Measurements from ENCODE around the gene ABCA2.

Gene ABCA2

DNA sequence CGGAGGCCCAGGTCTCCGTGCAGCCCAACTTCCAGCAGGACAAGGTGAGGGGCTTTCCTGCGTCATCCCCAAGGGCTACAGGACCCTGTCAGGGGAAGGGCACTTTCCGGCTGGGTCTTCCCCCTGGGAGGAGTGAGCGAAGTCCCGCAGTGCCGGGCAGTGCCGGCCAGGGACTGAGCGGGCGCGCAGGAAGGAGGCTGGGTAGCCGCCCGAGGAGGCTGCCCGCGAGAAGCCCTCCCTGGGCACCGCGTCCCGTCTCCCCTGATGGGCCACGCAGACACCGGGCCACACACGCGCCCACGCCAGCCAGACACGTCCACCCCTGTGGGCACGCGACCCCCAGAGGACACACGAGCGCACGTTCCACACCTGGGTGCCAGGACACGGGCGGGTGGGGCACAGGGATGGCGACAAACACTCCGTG lies 50.4 kb downstream of the ABCA2 start:
- DNase-seq = no peak

DNA sequence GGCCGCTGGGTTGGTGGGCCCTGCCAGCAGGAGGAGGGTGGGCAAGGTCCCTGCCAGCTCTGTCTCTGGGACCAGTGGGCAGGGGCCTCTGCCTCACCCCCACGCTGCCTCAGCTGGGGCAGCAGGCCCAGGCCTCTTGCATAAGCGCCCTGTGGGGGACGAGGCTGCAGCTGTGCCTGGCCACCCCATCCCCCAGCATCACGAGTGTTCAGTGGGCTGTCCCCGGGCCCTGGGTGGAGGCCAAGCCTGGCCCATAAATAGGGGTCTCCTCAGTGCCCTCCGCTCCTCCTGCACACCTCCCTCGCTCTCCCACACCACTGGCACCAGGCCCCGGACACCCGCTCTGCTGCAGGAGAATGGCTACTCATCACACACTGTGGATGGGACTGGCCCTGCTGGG lies 50.8 kb downstream of the ABCA2 start, which contains the start of gene PTGDS:
PTGDS (plus strand) TSS at position 282 of the 400 bp plus-strand sequence; CDS start at position 357, 75 bp downstream.
- DNase-seq = peak; percentile 91 to 95

DNA sequence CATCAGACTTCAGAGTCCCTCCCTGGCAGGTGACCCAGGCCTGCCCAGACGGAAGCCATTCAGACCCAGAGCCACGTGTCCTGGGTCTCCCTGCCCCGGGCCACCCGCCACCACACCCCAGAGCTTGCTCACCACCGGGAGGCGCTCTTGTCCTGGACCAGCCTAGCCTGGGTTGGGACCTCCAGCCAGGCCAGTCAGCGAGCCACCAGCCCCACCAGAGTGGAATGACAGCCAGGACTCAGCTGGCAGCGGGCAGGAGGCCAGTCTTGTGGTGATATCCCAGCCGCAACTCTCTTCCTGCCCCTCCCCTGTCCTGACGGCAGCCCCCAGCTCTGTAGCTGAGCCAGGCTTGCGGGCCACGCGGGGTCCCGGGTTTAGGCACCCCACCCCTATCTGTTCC lies 52.4 kb downstream of the ABCA2 start:
- DNase-seq = peak; percentile 36 to 83

DNA sequence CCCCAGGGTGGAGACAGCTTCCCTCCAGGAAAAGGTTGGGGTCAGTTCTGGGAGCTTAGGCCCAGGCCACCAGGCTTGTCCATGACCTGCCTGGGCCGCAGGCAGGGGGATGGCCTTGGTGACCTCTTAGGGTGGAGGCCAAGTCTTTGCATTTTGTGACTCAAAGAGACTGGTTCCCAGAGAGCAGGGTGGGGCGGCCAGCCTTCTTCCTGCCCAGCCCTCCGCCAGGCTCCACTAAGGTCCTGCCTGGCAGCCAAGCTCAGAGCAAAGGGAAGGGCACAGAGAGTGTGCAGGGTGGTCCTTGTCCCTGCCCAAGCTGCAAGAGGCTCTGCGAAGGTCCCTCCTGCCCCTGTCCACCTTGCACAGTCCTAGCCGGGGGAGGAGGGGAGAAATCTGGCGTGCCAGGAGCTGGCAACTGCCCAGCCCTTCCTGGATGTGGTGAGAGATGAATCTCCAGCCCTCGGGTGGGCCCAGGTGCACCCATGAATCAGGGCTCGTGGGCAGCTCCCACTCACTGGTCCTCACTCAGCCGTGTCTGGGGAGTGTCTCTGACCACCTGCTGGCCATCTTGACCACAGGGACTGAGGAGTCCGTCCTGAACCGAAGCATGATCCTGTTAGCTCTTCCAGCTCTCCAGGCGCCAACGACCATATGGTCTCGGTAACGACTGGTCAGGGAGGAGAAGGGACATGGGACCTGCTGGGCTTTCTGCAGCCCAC lies 53.1 kb downstream of the ABCA2 start:
- no peak for DNase-seq

GRCh38 chr9:136973618-136974617 lies 54.1 kb downstream of the ABCA2 start:
- DNase-seq = no peak

GRCh38 chr9:136972743-136973142 lies 55.3 kb downstream of the ABCA2 start:
- DNase-seq = no peak

DNA sequence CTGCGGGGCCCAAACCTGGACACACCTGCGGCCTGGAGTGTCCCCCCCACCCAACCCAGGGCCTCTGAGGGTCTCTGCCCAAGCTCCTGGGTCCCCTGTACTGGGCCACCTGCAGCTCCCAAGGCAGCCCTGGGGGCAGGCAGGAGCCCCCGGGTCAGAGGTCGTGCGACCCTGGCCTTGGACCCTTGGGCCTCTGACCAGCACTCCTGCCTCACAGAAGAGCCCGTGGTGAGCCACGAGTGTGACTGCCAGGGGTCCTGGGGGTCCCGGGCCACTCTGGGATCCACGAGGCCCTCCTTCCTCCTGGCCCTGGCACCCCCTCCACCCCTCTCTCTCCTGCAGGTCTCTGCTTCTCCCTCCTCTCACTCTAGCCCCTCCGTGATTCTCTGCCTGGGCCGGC lies 55.7 kb downstream of the ABCA2 start:
- no peak for DNase-seq

DNA sequence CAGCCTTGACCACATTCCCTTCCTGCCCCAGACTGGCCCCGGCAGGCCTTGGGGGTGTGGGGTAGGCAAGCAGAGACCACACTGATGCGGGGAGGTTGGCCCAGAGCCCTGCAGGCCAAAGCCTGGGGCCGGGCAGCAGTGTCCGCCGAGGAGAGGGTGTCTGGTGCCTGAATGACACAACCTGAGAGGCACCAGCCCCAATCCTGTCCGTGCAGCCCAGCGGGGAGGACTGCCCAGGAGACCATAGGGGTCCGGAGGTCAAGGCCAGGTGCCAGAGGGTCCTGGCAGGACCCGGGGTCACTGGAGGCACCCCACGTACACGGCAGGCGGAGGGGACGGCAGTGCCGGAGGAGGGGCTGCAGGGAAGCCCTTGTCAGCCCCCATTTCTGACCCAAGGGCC lies 56.3 kb downstream of the ABCA2 start:
- no peak for DNase-seq

GRCh38 chr9:136970361-136970760 lies 57.7 kb downstream of the ABCA2 start:
- DNase-seq = no peak

DNA sequence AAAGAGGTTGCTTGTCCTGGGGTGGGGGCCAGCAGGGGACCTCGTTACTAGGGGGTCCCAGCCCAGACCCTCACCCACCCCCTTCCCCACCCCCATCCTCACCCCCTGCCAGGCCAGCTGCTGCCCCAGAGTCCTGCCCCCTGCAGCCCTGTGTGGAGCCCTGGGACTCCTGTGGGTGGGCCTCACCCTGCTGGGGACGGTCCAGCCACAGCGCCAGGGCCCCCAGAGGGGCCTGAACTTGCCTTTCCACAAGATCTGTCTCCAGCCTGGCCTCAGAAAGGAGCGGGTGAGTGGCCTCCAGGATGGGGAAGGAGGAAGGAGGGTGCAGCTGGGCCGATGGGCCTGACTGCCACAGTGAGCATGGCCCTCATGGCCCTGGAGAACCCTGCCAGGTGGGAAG lies 58.3 kb downstream of the ABCA2 start:
- no peak for DNase-seq

- DNase-seq = no peak
Measured at GRCh38 chr9:136969150-136969549, 58.9 kb downstream of the ABCA2 start.

GRCh38 chr9:136968333-136969127 lies 59.5 kb downstream of the ABCA2 start:
- no peak for DNase-seq

GRCh38 chr9:136965771-136966484 lies 62.1 kb downstream of the ABCA2 start:
- peak; percentile 57 to 88 for DNase-seq

DNA sequence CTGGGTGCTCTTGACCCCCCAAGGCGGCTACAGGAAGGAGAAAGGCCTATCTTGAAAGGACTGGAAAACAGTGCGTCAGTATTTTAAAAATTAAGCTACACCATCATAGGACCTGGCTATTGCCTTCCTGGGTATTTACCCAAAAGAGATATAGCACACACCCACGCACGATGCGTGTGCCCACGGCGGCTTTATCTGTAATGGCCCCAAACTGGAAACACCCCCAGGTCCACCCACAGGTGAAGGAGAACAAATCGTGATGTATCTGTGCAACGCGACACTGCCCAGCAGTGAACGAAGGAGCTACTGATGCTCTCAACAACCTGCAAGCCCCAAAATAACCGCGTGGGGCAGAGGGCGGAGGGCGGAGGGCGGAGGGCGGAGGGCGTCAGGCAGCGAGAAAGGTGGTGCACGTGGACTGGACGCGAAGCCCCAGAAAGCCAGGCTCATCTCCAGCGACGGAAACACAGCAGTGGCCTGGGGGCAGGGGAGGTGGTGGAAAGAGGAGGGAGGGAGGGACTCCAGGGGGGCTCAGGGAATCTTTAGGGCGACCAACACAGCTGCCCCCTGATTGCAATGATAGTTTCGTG lies 63.1 kb downstream of the ABCA2 start:
- DNase-seq = no peak

- DNase-seq = no peak
Measured at GRCh38 chr9:136964171-136964689, 63.8 kb downstream of the ABCA2 start.

DNA sequence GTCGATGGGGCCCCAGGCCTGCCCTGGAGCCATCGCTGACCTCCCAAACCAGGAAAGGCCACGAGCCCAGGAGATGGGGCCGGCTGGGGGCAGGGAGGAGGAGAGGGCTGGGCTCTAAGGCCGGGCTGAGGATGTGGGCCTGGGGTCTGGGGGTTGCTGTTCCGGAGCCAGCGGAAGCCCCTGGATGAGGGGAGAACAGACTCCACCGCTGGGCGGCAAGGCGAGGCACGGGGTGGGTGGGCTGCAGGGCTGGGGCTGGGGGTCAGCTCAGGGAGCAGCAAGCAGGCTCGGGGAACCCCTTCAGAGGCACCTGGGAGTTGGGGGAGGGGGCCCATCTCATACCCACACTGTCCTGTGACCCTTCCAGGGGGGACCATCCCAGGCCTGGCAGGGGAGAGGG lies 64.3 kb downstream of the ABCA2 start:
- no peak for DNase-seq

GRCh38 chr9:136963341-136963740 lies 64.7 kb downstream of the ABCA2 start:
- no peak for DNase-seq

DNA sequence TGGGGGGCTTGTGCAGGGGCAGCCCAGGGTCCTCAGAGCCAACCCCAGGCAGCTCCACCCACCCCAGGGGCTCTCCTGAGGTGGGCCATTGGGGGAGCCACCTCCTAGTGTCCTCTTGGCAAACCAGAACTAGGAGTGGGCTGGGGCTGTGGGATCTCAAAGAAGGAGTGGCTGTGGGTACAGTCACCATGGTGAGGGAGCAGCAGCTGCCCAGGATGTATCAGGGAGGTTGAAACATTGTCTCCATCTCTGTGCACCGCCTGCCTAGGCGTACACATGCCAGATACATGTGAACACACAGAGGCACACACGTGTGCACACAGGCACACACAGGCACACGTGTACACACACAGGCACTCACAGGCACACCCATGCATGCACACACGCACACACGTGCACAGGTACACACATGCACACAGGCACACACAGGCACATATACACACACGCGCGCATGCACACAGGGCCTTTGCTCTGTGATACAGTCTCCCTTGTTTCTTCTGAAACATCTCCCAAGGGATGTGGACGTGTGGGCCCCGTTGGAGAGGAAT lies 65.3 kb downstream of the ABCA2 start:
- DNase-seq = no peak

DNA sequence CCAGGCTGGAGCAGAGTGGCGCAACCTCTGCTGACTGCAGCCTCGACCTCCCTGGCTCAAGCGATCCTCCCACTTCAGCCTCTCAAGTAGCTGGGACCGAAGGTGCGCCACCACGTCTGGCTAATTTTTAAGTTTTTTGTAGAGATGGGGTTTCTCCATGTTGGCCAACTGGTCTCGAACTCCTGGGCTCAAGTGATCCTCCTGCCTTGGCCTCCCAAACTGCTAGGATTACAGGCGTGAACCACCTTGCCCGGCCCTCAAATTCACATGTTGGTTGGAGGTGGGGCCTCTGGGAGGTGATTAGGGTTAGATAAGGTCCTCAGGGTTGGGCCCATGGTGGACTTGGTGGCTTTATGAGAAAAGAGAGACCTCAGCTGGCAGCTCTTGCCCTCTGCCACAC lies 65.9 kb downstream of the ABCA2 start:
- no peak for DNase-seq

DNA sequence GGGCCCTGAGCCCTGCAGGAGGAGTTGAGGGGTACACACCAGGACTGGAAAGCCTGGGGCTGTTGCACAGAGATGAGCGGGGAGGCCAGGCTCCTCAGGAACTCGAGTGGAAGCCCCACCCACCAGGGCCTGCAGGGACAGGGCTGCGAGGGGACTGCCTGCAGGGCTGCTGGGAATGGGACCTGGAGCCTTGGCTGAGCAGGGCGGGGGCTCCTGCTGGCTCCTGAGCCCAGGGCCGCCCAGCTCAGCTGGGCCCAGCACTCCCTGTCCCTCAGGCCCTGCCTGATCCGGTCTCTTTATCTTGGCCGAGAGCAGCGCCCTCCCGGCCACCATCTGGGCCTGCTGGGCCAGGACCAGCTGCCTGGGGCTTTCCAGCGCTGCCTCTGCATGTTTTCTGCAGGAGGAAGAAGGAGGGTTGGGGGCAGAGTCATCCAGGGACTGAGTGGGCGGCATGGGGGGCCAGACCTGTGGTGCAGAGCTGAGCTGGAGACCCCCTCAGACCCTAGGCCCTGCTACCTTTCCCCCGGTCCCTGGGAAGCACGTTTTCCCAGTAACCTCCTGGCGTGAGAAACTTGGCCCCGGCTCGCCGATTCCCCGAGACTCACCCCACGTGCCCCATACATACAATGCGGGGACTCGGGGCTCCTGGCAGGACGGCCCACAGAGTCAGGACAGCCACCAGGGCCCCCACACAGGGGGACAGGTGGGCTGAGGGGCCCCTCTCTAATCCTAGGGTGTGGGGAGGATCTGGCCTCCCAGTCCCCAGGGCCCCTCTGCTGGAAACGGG lies 66.6 kb downstream of the ABCA2 start:
- peak in 1 of 2 donors; percentile 37 for DNase-seq

DNA sequence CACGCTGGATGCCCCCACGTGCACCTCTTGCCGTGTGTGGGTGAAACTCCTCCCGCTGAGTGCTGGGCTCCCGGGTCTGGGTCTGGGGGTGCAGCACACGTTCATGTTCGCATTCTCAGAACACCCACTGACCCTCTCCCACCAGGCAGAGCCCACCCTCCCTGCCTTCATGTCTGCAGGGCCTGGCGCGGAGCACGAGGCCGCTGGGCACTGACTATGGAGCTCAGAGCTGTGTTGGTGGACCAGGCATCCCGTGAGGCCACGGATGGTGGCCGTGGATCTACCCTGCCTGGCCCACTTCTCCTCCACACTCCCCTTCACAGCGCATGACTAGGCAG lies 67.1 kb downstream of the ABCA2 start:
- no peak for DNase-seq
